PC-3 (cell line): ENCODE measurements around the gene HSD3B7. TPM values are rescaled to one million over a fixed set of nuclear protein-coding genes. Genes with fewer than 3 reads are reported as not detected.

Source experiments
- ATAC-seq: fragments of 200-7000 bp; cut with Tn5 transposase; 2 replicates; pipeline ENCODE4 v1.9.1; 2020; ENCODE audit warnings: mild to moderate bottlenecking, moderate library complexity
- BruUV-seq: library from RNA; stranded (reverse); fragments of 400-500 nt; replicated peaks from 2 replicates; lab custom pipeline; 2021; lab: Mats Ljungman, UMichigan
- CTCF ChIA-PET: fragments of 300-600 bp; sonication (Branson Sonifier 250); formaldehyde crosslinking; loops from one replicate; lab custom pipeline; 2022; ENCODE audit warnings: antibody characterized with exemption; lab: Charles Lee
- POLR2A ChIA-PET: fragments of 300-600 bp; sonication (Branson Sonifier 250); formaldehyde crosslinking; loops from one replicate; lab custom pipeline; 2022; ENCODE audit warnings: antibody characterized with exemption; ENCODE audit not compliant: unreplicated experiment; lab: Charles Lee
- DNase-seq: peaks from one replicate; pipeline ENCODE4 v3.0.0-alpha.2; 2015
- H2AFZ ChIP-seq: fragments of 300-600 bp; sonication (generic); 2 replicates; pipeline ENCODE4 v1.6.0; 2016; ENCODE audit warnings: antibody characterized with exemption, low read length
- H3F3A ChIP-seq: fragments of 300-600 bp; sonication (generic); one replicate; pipeline ENCODE4 v1.6.0; 2017; ENCODE audit warnings: antibody characterized with exemption, low read length, control low read depth, mild to moderate bottlenecking; ENCODE audit not compliant: unreplicated experiment
- H3K27ac ChIP-seq: fragments of 300-600 bp; sonication (generic); 2 replicates; pipeline ENCODE4 v1.5.1; 2016; ENCODE audit warnings: mild to moderate bottlenecking, low read length
- H3K27me3 ChIP-seq: fragments of 300-600 bp; sonication (generic); 2 replicates; pipeline ENCODE4 v1.6.1; 2016; ENCODE audit warnings: low read length, mixed read lengths
- H3K36me3 ChIP-seq: fragments of 300-600 bp; sonication (generic); 2 replicates; pipeline ENCODE4 v1.6.1; 2016; ENCODE audit warnings: low read depth, mixed run types, low read length, mixed read lengths
- H3K4me1 ChIP-seq: fragments of 300-600 bp; sonication (generic); 2 replicates; pipeline ENCODE4 v1.5.1; 2016; ENCODE audit warnings: low read length; ENCODE audit not compliant: insufficient read depth
- H3K4me2 ChIP-seq: fragments of 300-600 bp; sonication (generic); 2 replicates; pipeline ENCODE4 v1.6.0; 2016; ENCODE audit warnings: low read length
- H3K4me3 ChIP-seq: fragments of 300-600 bp; sonication (generic); 2 replicates; pipeline ENCODE4 v1.5.1; 2016; ENCODE audit warnings: mild to moderate bottlenecking, low read length, mixed read lengths
- H3K79me2 ChIP-seq: fragments of 300-600 bp; sonication (generic); 2 replicates; pipeline ENCODE4 v1.6.1; 2017; ENCODE audit warnings: low read length, mixed read lengths
- H3K9ac ChIP-seq: fragments of 300-600 bp; sonication (generic); 2 replicates; pipeline ENCODE4 v1.6.0; 2016; ENCODE audit warnings: mild to moderate bottlenecking, low read length
- H3K9me2 ChIP-seq: fragments of 300-600 bp; sonication (generic); replicated peaks from 2 replicates; pipeline ENCODE4 v1.6.1; 2016; ENCODE audit warnings: mixed run types, low read length, mixed read lengths
- H3K9me3 ChIP-seq: fragments of 300-600 bp; sonication (generic); 2 replicates; pipeline ENCODE4 v1.6.1; 2016; ENCODE audit warnings: low read length, mixed read lengths
- H4K20me1 ChIP-seq: fragments of 300-600 bp; sonication (generic); 2 replicates; pipeline ENCODE4 v1.6.1; 2016; ENCODE audit warnings: low read length, mixed read lengths
- CTCF ChIP-seq: fragments of 300-600 bp; sonication (generic); conservative IDR thresholded peaks from 2 replicates; pipeline ENCODE4 v1.5.1; 2017; ENCODE audit warnings: antibody characterized with exemption, low read depth, mild to moderate bottlenecking, low read length
- EZH2 ChIP-seq: fragments of 300-600 bp; sonication (generic); IDR thresholded peaks from one replicate; pipeline ENCODE4 v1.6.1; 2017; ENCODE audit warnings: antibody characterized with exemption, mild to moderate bottlenecking, low read length; ENCODE audit not compliant: unreplicated experiment
- EZH2phosphoT487 ChIP-seq: fragments of 300-600 bp; sonication (generic); IDR thresholded peaks from 2 replicates; pipeline ENCODE4 v1.6.1; 2018; ENCODE audit warnings: mild to moderate bottlenecking, antibody characterized with exemption, low read length, borderline replicate concordance
- intact Hi-C: fragments of 100-400 bp; cut with micrococcal nuclease; formaldehyde crosslinking; loops from 2 replicates; pipeline ENCODE4 v1.9.0; 2023
- total RNA-seq: library from RNA; depleted of rRNA; stranded (reverse); fragments of >200 nt; gene quantifications from 2 replicates; pipeline ENCODE4 v1.2.3, GENCODE V29; 2014

Gene HSD3B7
- total RNA-seq, 1 experiment from 2014 or later = 16.3 TPM

- Histone ChIP-seq H3K27me3 (no peaks in the 10 kb centered on the region), H3K36me3 (no peaks in the 10 kb centered on the region), H3F3A (no peaks in the 10 kb centered on the region), H3K9me2 (no peaks in the 10 kb centered on the region), H3K27ac (no peak overlapping the region), H3K4me2 (no peak overlapping the region), H3K4me1 (peaks cover 7% of the 10 kb centered on the region; the same call in 1 of the 2 replicates), H2AFZ (no peak overlapping the region), H3K9me3 (no peaks in the 10 kb centered on the region), H3K79me2 (no peaks in the 10 kb centered on the region), H4K20me1 (no peaks in the 10 kb centered on the region), H3K4me3 (no peak overlapping the region), H3K9ac (no peak overlapping the region)
- no peak for DNase-seq
- CTCF ChIA-PET = interaction anchor here (0.6 to 1.8 kb wide), 5 partner anchors 33 to 158 kb away, joined by 3 to 11 read pairs (median 4); partner anchors contain the start of genes ZNF646 and ZNF668
- no peak for TF ChIP-seq CTCF
- no peak for TF ChIP-seq EZH2
- no peak for TF ChIP-seq EZH2phosphoT487
- no TSS peak for BruUV-seq
- POLR2A ChIA-PET = no interaction called here
- ATAC-seq = no peak
- intact Hi-C loops = loop anchor here (2.0 to 5.0 kb wide), 2 partner anchors 111 to 458 kb away; partner anchors contain the start of genes VKORC1 and ZNF843
Observed at GRCh38 chr16:30983898-30984610, 953 bp upstream of the HSD3B7 start.

GRCh38 chr16:30985401-30986128, 558 bp downstream of the HSD3B7 start:
- Histone ChIP-seq H3F3A (no peaks in the 10 kb centered on the region), H4K20me1 (no peaks in the 10 kb centered on the region), H3K27ac (no peak overlapping the region), H3K4me2 (peak overlapping the region; percentile 66), H3K9ac (no peak overlapping the region), H3K4me3 (peak overlapping the region; percentile 52; the same call in 1 of the 2 replicates), H3K4me1 (peaks cover 7% of the 10 kb centered on the region; the same call in 1 of the 2 replicates), H3K27me3 (no peaks in the 10 kb centered on the region), H3K9me3 (no peaks in the 10 kb centered on the region), H3K79me2 (no peaks in the 10 kb centered on the region), H3K36me3 (no peaks in the 10 kb centered on the region), H3K9me2 (no peaks in the 10 kb centered on the region), H2AFZ (peak overlapping the region; percentile 63)
- intact Hi-C loops = loop anchor here (1.0 to 2.0 kb wide), 2 partner anchors 89 to 109 kb away; partner anchors contain the start of genes VKORC1, ZNF646 and ZNF668
- ATAC-seq (peak; percentile 74), DNase-seq (peak; percentile 54)
- ChIA-PET POLR2A (no interaction called here), CTCF (interaction anchor here (1.0 to 1.8 kb wide), 4 partner anchors 44 to 157 kb away, joined by 3 to 11 read pairs (median 4); partner anchors contain the start of genes ZNF646 and ZNF668)
- no peak for TF ChIP-seq CTCF
- BruUV-seq = TSS peak; percentile 38
